HG03039 (cell line): ENCODE data around the gene TRIM13.
"Not testable (repeated sequence)": the region's sequence is repeated elsewhere in the genome, so short reads cannot be mapped to it uniquely, and the experiment has no call there.

Source experiments
- ATAC-seq: cut with Tn5 transposase; IDR thresholded peaks from one replicate; pipeline ENCODE4 v1.9.1; 2021; ENCODE audit warnings: mild to moderate bottlenecking, moderate library complexity; ENCODE audit not compliant: unreplicated experiment

Gene TRIM13

GRCh38 chr13:50055454-50055853, 58.6 kb downstream of the TRIM13 start:
- ATAC-seq = no peak

DNA sequence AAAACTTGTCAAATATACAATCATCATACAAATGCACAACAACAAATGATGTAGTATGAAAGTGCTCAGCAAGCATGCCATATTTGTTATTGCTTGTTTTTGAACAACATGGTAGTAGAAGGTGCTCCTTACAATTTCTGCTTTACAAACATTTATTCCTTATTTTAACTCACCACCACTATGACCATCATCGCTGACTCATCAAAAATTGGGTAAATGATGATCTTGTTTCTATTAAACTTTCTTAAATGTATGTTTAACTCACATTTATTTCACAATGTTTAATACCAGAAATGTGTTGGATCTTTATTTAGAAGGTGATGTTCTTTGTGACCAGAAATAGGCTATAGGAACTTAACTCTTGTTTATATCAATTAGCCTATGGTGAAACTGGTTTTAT, 63.9 kb downstream of the TRIM13 start:
- ATAC-seq = no peak

GRCh38 chr13:50062336-50062735, 65.5 kb downstream of the TRIM13 start:
- ATAC-seq = not testable (repeated sequence)

- no peak for ATAC-seq
These were observed 68.9 kb downstream of the TRIM13 start for GRCh38 chr13:50065712-50066111.
